Parathyroid adenoma (tissue), 2 donors: Measurements from ENCODE around the gene GALK1.
A peak's percentile ranks its signal among the peaks of the same experiment; 100 is the strongest.
"Not testable (repeated sequence)": the region's sequence is repeated elsewhere in the genome, so short reads cannot be mapped to it uniquely, and the experiment has no call there.

ENCODE experiments used
- H2AFZ ChIP-seq: fragments of 300-600 bp; sonication (generic); one replicate; pipeline ENCODE4 v1.7.0; 2017; ENCODE audit warnings: antibody characterized with exemption, mild to moderate bottlenecking
- H3K27ac ChIP-seq: fragments of 300-600 bp; sonication (generic); one replicate; pipeline ENCODE4 v1.7.0; 2017
- H3K27me3 ChIP-seq: fragments of 300-600 bp; sonication (generic); one replicate; pipeline ENCODE4 v1.7.0; 2017; ENCODE audit warnings: low read length; ENCODE audit not compliant: control insufficient read depth, insufficient read depth
- H3K36me3 ChIP-seq: fragments of 300-600 bp; sonication (generic); one replicate; pipeline ENCODE4 v1.7.0; 2017; ENCODE audit warnings: low read length; ENCODE audit not compliant: control insufficient read depth, insufficient read depth
- H3K4me1 ChIP-seq: fragments of 300-600 bp; sonication (generic); one replicate; pipeline ENCODE4 v1.7.0; 2017; ENCODE audit warnings: control low read depth
- H3K4me2 ChIP-seq: fragments of 300-600 bp; sonication (generic); one replicate; pipeline ENCODE4 v1.7.0; 2017; ENCODE audit warnings: low read length
- H3K4me3 ChIP-seq: fragments of 300-600 bp; sonication (generic); one replicate; pipeline ENCODE4 v1.7.0; 2017; ENCODE audit warnings: low read depth, low read length
- H3K79me2 ChIP-seq: fragments of 300-600 bp; sonication (generic); one replicate; pipeline ENCODE4 v1.7.0; 2017; ENCODE audit warnings: control low read depth
- H3K9ac ChIP-seq: fragments of 300-600 bp; sonication (generic); one replicate; pipeline ENCODE4 v1.7.0; 2017; ENCODE audit warnings: mild to moderate bottlenecking
- H3K9me3 ChIP-seq: fragments of 300-600 bp; sonication (generic); one replicate; pipeline ENCODE4 v1.7.0; 2017; ENCODE audit warnings: low read length; ENCODE audit not compliant: control insufficient read depth
- CTCF ChIP-seq: fragments of 300-600 bp; sonication (generic); IDR thresholded peaks from one replicate; pipeline ENCODE4 v1.7.0; 2017; ENCODE audit warnings: antibody characterized with exemption, mild to moderate bottlenecking
- donor health status: primary hyperparathyroidism.

GALK1 gene

GRCh38 chr17:75779250-75779986 lies 14.4 kb upstream of the GALK1 start:
- Histone ChIP-seq H3K27me3 (no peaks in the 10 kb centered on the region), H3K4me2 (peak overlapping the region; percentile 85), H3K9ac (peak overlapping the region; percentile 98), H3K4me3 (peak overlapping the region; percentile 99), H3K9me3 (no peaks in the 10 kb centered on the region), H3K79me2 (peaks cover 25% of the 10 kb centered on the region), H3K27ac (peak overlapping the region; percentile 98), H2AFZ (no peak overlapping the region), H3K36me3 (no peaks in the 10 kb centered on the region), H3K4me1 (peaks cover 30% of the 10 kb centered on the region)
- no peak for TF ChIP-seq CTCF

- H3K27ac ChIP-seq, result peak overlapping the region; percentile 98
- peak overlapping the region; percentile 85 for H3K4me2 ChIP-seq
- H3K9me3 ChIP-seq, result no peaks in the 10 kb centered on the region
- no peak overlapping the region for H2AFZ ChIP-seq
- H3K4me1 ChIP-seq, result peaks cover 26% of the 10 kb centered on the region
- TF ChIP-seq CTCF, result peak; percentile 61
- H3K4me3 ChIP-seq, result peak overlapping the region; percentile 99
- peak overlapping the region; percentile 98 for H3K9ac ChIP-seq
- peaks cover 29% of the 10 kb centered on the region for H3K79me2 ChIP-seq
- no peaks in the 10 kb centered on the region for H3K27me3 ChIP-seq
- no peaks in the 10 kb centered on the region for H3K36me3 ChIP-seq
These were observed 13.9 kb upstream of the GALK1 start for GRCh38 chr17:75778861-75779249.

GRCh38 chr17:75778066-75778860 lies 13.3 kb upstream of the GALK1 start:
- Histone ChIP-seq H3K4me2 (peak overlapping the region; percentile 85), H3K4me1 (peaks cover 21% of the 10 kb centered on the region), H3K27ac (peak overlapping the region; percentile 98), H3K4me3 (peak overlapping the region; percentile 99), H3K9ac (peak overlapping the region; percentile 98), H3K79me2 (peaks cover 32% of the 10 kb centered on the region)
- H2AFZ ChIP-seq, H3K9me3 ChIP-seq, H3K27me3 ChIP-seq, H3K36me3 ChIP-seq: not testable (repeated sequence)

GRCh38 chr17:75777296-75777922 lies 12.4 kb upstream of the GALK1 start:
- Histone ChIP-seq H3K36me3 (no peaks in the 10 kb centered on the region), H3K4me1 (peaks cover 20% of the 10 kb centered on the region), H3K79me2 (peaks cover 35% of the 10 kb centered on the region), H3K27ac (peak overlapping the region; percentile 98), H3K27me3 (no peaks in the 10 kb centered on the region), H3K9me3 (no peaks in the 10 kb centered on the region), H3K9ac (no peak overlapping the region), H3K4me2 (peak overlapping the region; percentile 85), H3K4me3 (peak overlapping the region; percentile 99), H2AFZ (no peak overlapping the region)
- no peak for TF ChIP-seq CTCF
